Kidney (tissue), 14 donors: ENCODE data around the gene CBR1. TPM values are rescaled to one million over a fixed set of nuclear protein-coding genes. Genes with fewer than 3 reads are reported as not detected.

Experiments
- DNase-seq, 5 donors: peaks; one replicate each; pipeline ENCODE4 v3.0.0-alpha.2; 2013 to 2020
- FAIRE-seq: peaks from 2 replicates; lab custom pipeline; 2012; peaks lifted over from hg19 to GRCh38; lab: Jason Lieb, UNC
- H3K27ac ChIP-seq, 2 donors: one replicate each; pipeline ENCODE4 v1.7.0; 2013; ENCODE audit warnings: low read depth in 2 of 2, low read length in 2 of 2, inconsistent platforms in 1 of 2
- H3K27me3 ChIP-seq: one replicate; pipeline ENCODE4 v1.7.1; 2013; ENCODE audit warnings: low read length, inconsistent platforms; ENCODE audit not compliant: control insufficient read depth, insufficient read depth
- H3K36me3 ChIP-seq, 3 donors: one replicate each; pipeline versions ENCODE4 v1.7.0 to v1.7.1; 2013; ENCODE audit warnings: low read length in 3 of 3, control low read depth in 1 of 3, inconsistent platforms in 1 of 3; ENCODE audit not compliant: insufficient read depth in 3 of 3, control insufficient read depth in 2 of 3
- H3K4me1 ChIP-seq, 3 donors: one replicate each; pipeline versions ENCODE4 v1.7.0 to v1.7.1; 2013; ENCODE audit warnings: low read length in 3 of 3, inconsistent platforms in 1 of 3, low read depth in 1 of 3; ENCODE audit not compliant: control insufficient read depth in 2 of 3, insufficient read depth in 2 of 3
- H3K4me3 ChIP-seq, 3 donors: one replicate each; pipeline versions ENCODE4 v1.7.0 to v1.8.1; 2013; ENCODE audit warnings: low read length in 3 of 3, control low read depth in 1 of 3, inconsistent platforms in 1 of 3
- H3K9ac ChIP-seq, 3 donors: one replicate each; pipeline versions ENCODE4 v1.7.0 to v1.7.1; 2013; ENCODE audit warnings: low read length in 3 of 3, control low read depth in 1 of 3, inconsistent platforms in 1 of 3
- H3K9me3 ChIP-seq, 3 donors: one replicate each; pipeline versions ENCODE4 v1.7.0 to v1.7.1; 2013; ENCODE audit warnings: low read length in 3 of 3, control low read depth in 1 of 3, inconsistent platforms in 1 of 3; ENCODE audit not compliant: control insufficient read depth in 2 of 3, insufficient read depth in 1 of 3
- CTCF ChIP-seq: IDR thresholded peaks from 3 replicates; pipeline ENCODE4 v1.5.1; 2012; ENCODE audit warnings: mild to moderate bottlenecking, moderate library complexity, borderline replicate concordance; ENCODE audit not compliant: insufficient read depth; ENCODE audit errors: extremely low read depth
- intact Hi-C: fragments of 100-400 bp; cut with DNase I; formaldehyde crosslinking; loops from one replicate; pipeline ENCODE4 v1.11.1; 2022
- polyA plus RNA-seq: library from polyadenylated mRNA; stranded (reverse); fragments of 350-450 nt; fragmentation: Illumina TruSeq; extraction: RNeasy Lipid Tissue Mini Kit (QIAGEN cat#74804); gene quantifications from one replicate; pipeline ENCODE4 v1.2.3, GENCODE V29; 2014; ENCODE audit warnings: low read depth, low replicate concordance; ENCODE audit not compliant: insufficient read depth
- total RNA-seq: library from RNA; stranded (reverse); fragmentation: NEBNext Ultra II Directional; extraction: Animal tissue kit (Norgen Biotek cat#: 25700); gene quantifications from one replicate; pipeline ENCODE4 v1.2.1, GENCODE V29; 2021
- donor health status: control.
- donor health status: control.
- donor health status: control.
- donor health status: control.
- donor health status: control.
- donor health status: DM: yes; HTN: yes; CAD: no.
- donor health status: Normal renal cell carcinoma (clear cell type).

CBR1 gene
- total and polyA plus RNA-seq, 2 donors from 2014 or later = 94.3 to 379 TPM

GRCh38 chr21:36041910-36042309 is 27.9 kb upstream of the CBR1 start:
- Histone ChIP-seq H3K4me1 (no peaks in the 10 kb centered on the region), H3K9me3 (no peaks in the 10 kb centered on the region), H3K36me3 (peaks cover 10 to 37% (median 35%) of the 10 kb centered on the region in 3 donors), H3K27ac (no peak overlapping the region), H3K4me3 (no peak overlapping the region), H3K9ac (no peak overlapping the region), H3K27me3 (no peaks in the 10 kb centered on the region)
- TF ChIP-seq CTCF = no peak
- no peak for DNase-seq
- intact Hi-C loops = no loop called here
- FAIRE-seq = no peak

GRCh38 chr21:36044056-36044455 is 25.8 kb upstream of the CBR1 start:
- DNase-seq = no peak
- intact Hi-C loops = no loop called here
- Histone ChIP-seq H3K27ac (no peak overlapping the region), H3K4me1 (no peaks in the 10 kb centered on the region), H3K9me3 (no peaks in the 10 kb centered on the region), H3K9ac (no peak overlapping the region), H3K27me3 (no peaks in the 10 kb centered on the region), H3K4me3 (no peak overlapping the region), H3K36me3 (peaks cover 13 to 37% (median 35%) of the 10 kb centered on the region in 3 donors)
- no peak for TF ChIP-seq CTCF
- FAIRE-seq = no peak

GRCh38 chr21:36045993-36046392 is 23.8 kb upstream of the CBR1 start:
- no peak overlapping the region for H3K4me3 ChIP-seq
- no peak for TF ChIP-seq CTCF
- H3K4me1 ChIP-seq = no peaks in the 10 kb centered on the region
- DNase-seq (no peak), FAIRE-seq (no peak)
- H3K9ac ChIP-seq = no peak overlapping the region
- intact Hi-C loops = no loop called here
- H3K27me3 ChIP-seq = no peaks in the 10 kb centered on the region
- H3K9me3 ChIP-seq = no peaks in the 10 kb centered on the region
- H3K27ac ChIP-seq = no peak overlapping the region
- H3K36me3 ChIP-seq = peaks cover 13 to 44% (median 40%) of the 10 kb centered on the region in 3 donors

- Histone ChIP-seq H3K27ac (no peak overlapping the region), H3K9me3 (no peaks in the 10 kb centered on the region), H3K4me3 (no peak overlapping the region), H3K9ac (no peak overlapping the region), H3K4me1 (no peaks in the 10 kb centered on the region), H3K27me3 (no peaks in the 10 kb centered on the region), H3K36me3 (peaks cover 10 to 46% (median 38%) of the 10 kb centered on the region in 3 donors)
- TF ChIP-seq CTCF = no peak
- intact Hi-C loops = no loop called here
- DNase-seq (no peak), FAIRE-seq (no peak)
Observed at GRCh38 chr21:36047139-36047538, 22.7 kb upstream of the CBR1 start.
